Thymus (tissue), 11 donors: Measurements from ENCODE around the gene COG5. TPM values are rescaled to one million over a fixed set of nuclear protein-coding genes. Genes with fewer than 3 reads are reported as not detected.

Source experiments
- DNase-seq, 9 donors: peaks; one replicate each; pipeline ENCODE4 v3.0.0-alpha.2; 2013; ENCODE audit warnings: low spot score in 9 of 9, low read depth in 6 of 9, missing footprints in 1 of 9
- H3K27ac ChIP-seq, 2 donors: one replicate each; pipeline ENCODE4 v1.5.1; 2013; ENCODE audit warnings: control low read depth in 1 of 2, low read depth in 1 of 2, low read length in 1 of 2, mild to moderate bottlenecking in 1 of 2, moderate library complexity in 1 of 2
- H3K27me3 ChIP-seq, 2 donors: one replicate each; pipeline ENCODE4 v1.5.1; 2013; ENCODE audit warnings: low read length in 1 of 2; ENCODE audit not compliant: control insufficient read depth in 2 of 2, insufficient read depth in 1 of 2
- H3K36me3 ChIP-seq, 2 donors: one replicate each; pipeline ENCODE4 v1.5.1; 2013; ENCODE audit warnings: low read length in 1 of 2, mild to moderate bottlenecking in 1 of 2, moderate library complexity in 1 of 2; ENCODE audit not compliant: control insufficient read depth in 2 of 2, insufficient read depth in 2 of 2
- H3K4me1 ChIP-seq, 2 donors: one replicate each; pipeline ENCODE4 v1.5.1; 2013; ENCODE audit warnings: low read length in 2 of 2; ENCODE audit not compliant: control insufficient read depth in 2 of 2, insufficient read depth in 2 of 2
- H3K4me3 ChIP-seq, 2 donors: one replicate each; pipeline ENCODE4 v1.5.1; 2013; ENCODE audit warnings: low read length in 2 of 2, control low read depth in 1 of 2, mild to moderate bottlenecking in 1 of 2
- H3K9me3 ChIP-seq, 2 donors: one replicate each; pipeline ENCODE4 v1.5.1; 2013; ENCODE audit warnings: low read length in 1 of 2, mild to moderate bottlenecking in 1 of 2; ENCODE audit not compliant: control insufficient read depth in 2 of 2, insufficient read depth in 1 of 2
- WGBS: extraction: QIAGEN DNeasy Blood & Tissue Kit; methylation state at CpG from one replicate; pipeline ENCODE4 v1.1.7; 2013; 5-methylcytosine and 5-hydroxymethylcytosine counted together
- polyA plus RNA-seq: library from polyadenylated mRNA; stranded (reverse); fragments of 200-250 nt; gene quantifications from one replicate; pipeline ENCODE4 v1.2.3, GENCODE V29; 2013
- total RNA-seq: library from RNA; stranded (reverse); fragments of 120-200 nt; gene quantifications from one replicate; pipeline ENCODE4 v1.2.4, GENCODE V29; 2013
- donor health status: healthy.

COG5 gene
- total and polyA plus RNA-seq, 2 donors: 8.7 to 25.2 TPM

- no peak for DNase-seq
- H3K27ac ChIP-seq: no peak overlapping the region
- H3K27me3 ChIP-seq: no peaks in the 10 kb centered on the region
- H3K4me1 ChIP-seq: no peaks in the 10 kb centered on the region
- 98% methylated on average over 1 of the region's 1 CpG for WGBS
- H3K4me3 ChIP-seq: no peak overlapping the region
- H3K36me3 ChIP-seq: no peaks in the 10 kb centered on the region
- H3K9me3 ChIP-seq: no peaks in the 10 kb centered on the region
Observed at GRCh38 chr7:107370816-107371215, 192.9 kb downstream of the COG5 start.

- Histone ChIP-seq H3K4me1 (no peaks in the 10 kb centered on the region), H3K27ac (no peak overlapping the region), H3K9me3 (peaks cover 8 to 11% of the 10 kb centered on the region in 2 donors), H3K36me3 (peaks cover 10 to 13% of the 10 kb centered on the region in 2 donors), H3K27me3 (no peaks in the 10 kb centered on the region), H3K4me3 (no peak overlapping the region)
- DNase-seq: no peak
- 93% methylated on average over 1 of the region's 1 CpG for WGBS
Observed at GRCh38 chr7:107364787-107365186, 198.9 kb downstream of the COG5 start.

DNA sequence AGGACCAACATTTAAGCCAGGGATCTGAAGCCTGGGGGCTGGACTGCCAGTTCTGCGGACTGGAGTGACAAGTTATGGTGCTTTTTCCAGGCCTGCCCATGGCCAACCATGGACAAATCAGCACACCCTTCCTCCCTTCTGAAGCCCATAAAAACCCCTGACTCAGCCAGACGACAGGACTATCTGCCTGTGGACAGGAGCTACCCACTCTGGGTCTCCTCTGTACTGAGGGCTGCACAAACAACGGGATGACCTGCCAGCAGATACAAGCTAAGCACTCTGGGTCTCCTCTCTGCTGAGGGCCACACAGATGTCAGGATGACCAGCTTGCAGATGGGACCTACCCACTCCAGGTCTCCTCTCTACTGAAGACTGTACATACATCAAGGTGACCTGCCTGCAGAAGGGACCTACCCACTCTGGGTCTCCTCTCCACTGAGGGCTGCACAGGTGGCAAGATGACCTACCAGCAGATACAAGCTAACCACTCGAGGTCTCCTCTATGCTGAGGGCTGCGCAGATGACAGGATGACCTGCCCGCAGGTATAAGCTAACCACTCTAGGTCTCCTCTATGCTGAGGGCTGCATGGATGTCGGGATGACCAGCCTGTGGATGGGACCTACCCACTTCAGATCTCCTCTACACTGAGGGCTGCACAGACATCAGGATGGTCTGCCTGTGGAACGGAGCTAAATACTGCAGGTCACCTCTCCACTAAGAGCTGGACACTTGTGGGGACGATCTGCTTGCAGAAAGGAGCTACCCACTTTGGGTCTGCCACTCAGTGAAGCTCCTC is 204.0 kb downstream of the COG5 start:
- Histone ChIP-seq H3K4me3 (no peak overlapping the region), H3K36me3 (peaks cover 19% of the 10 kb centered on the region in 2 donors), H3K27me3 (no peaks in the 10 kb centered on the region), H3K4me1 (no peaks in the 10 kb centered on the region), H3K9me3 (peaks cover 14 to 21% of the 10 kb centered on the region in 2 donors), H3K27ac (no peak overlapping the region)
- peak in 1 of 9 donors; percentile 1 for DNase-seq
- WGBS: 99% methylated on average over 9 of the region's 9 CpGs

DNA sequence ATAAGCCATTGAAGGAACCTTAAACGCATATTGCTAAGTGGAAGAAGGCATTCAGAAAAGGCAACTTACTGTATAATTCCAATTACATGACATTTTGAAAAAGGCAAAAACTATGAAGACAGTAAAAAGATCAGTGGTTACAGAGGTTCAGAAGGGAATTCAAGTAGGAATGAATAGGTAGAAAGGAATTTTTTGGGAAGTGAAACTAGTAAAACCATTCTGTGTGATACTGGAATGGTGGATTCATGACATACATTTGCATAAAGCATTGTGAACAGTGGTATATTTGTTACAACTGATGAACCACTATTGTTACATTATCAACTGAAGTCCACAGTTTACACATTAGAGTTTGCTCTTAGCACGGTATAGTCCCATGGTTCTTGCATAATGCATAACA is 208.1 kb downstream of the COG5 start:
- 99% methylated on average over 2 of the region's 2 CpGs for WGBS
- no peaks in the 10 kb centered on the region for H3K4me1 ChIP-seq

DNA sequence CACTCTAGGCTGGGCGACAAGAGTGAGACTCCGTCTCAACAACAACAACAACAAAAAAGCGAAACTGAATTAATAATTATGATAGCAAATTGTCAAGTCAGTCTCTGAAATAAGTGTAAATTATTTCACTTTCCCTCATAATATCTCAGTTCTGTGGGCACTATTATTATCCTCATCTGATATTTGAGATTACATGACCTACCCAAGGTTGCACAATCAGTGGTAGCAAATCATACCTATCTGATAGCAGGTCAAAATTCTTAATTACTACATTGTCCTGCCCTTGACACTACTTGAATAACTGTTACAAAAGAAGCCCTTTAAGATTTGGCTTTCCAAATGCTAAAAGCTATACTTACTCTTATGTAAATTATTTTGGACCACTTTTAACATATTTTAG is 209.1 kb downstream of the COG5 start:
- H3K27ac ChIP-seq: no peak overlapping the region
- DNase-seq: no peak
- no peaks in the 10 kb centered on the region for H3K27me3 ChIP-seq
- H3K36me3 ChIP-seq: peaks cover 4 to 7% of the 10 kb centered on the region in 2 donors
- H3K4me1 ChIP-seq: no peaks in the 10 kb centered on the region
- H3K9me3 ChIP-seq: peaks cover 4 to 9% of the 10 kb centered on the region in 2 donors
- no peak overlapping the region for H3K4me3 ChIP-seq
- 99% methylated on average over 3 of the region's 3 CpGs for WGBS

More for the DNA sequence above, 208.1 kb downstream of the COG5 start:
- Histone ChIP-seq H3K36me3 (peaks cover 14 to 17% of the 10 kb centered on the region in 2 donors), H3K27ac (no peak overlapping the region), H3K4me3 (no peak overlapping the region), H3K9me3 (peaks cover 12 to 19% of the 10 kb centered on the region in 2 donors), H3K27me3 (no peaks in the 10 kb centered on the region)
- no peak for DNase-seq

DNA sequence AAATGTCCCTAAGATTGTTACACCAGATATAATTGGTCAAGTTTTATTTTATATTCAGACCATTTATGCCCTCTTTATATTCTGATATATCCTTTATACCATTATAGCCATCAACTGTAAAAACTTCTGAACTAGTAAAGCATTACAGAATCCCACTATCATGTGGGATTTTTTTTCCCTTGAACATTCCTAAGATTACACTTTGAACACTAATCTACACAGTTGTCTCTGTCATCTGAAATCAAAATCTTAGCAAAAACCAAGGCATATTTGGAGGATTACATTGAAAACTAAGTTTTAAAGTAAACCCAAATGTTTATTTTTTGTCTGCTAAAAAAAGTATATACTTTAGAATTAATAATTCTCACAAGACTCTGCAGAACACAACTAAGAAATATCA is 210.0 kb downstream of the COG5 start:
- no peak overlapping the region for H3K4me3 ChIP-seq
- no peaks in the 10 kb centered on the region for H3K36me3 ChIP-seq
- H3K9me3 ChIP-seq: no peaks in the 10 kb centered on the region
- no peaks in the 10 kb centered on the region for H3K4me1 ChIP-seq
- H3K27me3 ChIP-seq: no peaks in the 10 kb centered on the region
- H3K27ac ChIP-seq: no peak overlapping the region
- no peak for DNase-seq

DNA sequence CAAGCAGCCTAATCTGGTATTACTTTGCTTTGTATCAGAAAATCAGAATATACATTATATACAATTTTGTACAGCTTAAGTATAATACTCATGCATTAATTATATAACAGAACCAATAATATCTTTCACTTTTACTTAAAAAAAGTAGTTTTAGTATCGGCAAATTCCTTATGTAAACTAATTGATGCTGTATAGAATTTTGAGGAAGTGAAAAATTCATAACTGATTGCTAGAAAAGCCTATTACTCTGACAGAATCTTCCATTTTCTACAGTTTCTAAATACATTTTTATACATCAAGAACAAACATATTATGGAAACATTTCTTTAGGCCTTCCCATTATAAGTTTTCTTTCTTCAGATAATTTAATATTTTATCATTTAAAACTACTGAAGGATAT is 217.8 kb downstream of the COG5 start:
- no peaks in the 10 kb centered on the region for H3K4me1 ChIP-seq

GRCh38 chr7:107344799-107345198 is 218.9 kb downstream of the COG5 start:
- H3K9me3 ChIP-seq: no peaks in the 10 kb centered on the region
- H3K4me3 ChIP-seq: no peak overlapping the region
- WGBS: 99% methylated on average over 5 of the region's 5 CpGs
- H3K27ac ChIP-seq: no peak overlapping the region
- H3K27me3 ChIP-seq: no peaks in the 10 kb centered on the region
- no peaks in the 10 kb centered on the region for H3K36me3 ChIP-seq
- no peak for DNase-seq
- H3K4me1 ChIP-seq: no peaks in the 10 kb centered on the region

More for the DNA sequence above, 217.8 kb downstream of the COG5 start:
- H3K27ac ChIP-seq: no peak overlapping the region
- H3K9me3 ChIP-seq: no peaks in the 10 kb centered on the region
- WGBS: 94% methylated on average over 1 of the region's 1 CpG
- no peaks in the 10 kb centered on the region for H3K27me3 ChIP-seq
- no peaks in the 10 kb centered on the region for H3K36me3 ChIP-seq
- H3K4me3 ChIP-seq: no peak overlapping the region
- DNase-seq: no peak

DNA sequence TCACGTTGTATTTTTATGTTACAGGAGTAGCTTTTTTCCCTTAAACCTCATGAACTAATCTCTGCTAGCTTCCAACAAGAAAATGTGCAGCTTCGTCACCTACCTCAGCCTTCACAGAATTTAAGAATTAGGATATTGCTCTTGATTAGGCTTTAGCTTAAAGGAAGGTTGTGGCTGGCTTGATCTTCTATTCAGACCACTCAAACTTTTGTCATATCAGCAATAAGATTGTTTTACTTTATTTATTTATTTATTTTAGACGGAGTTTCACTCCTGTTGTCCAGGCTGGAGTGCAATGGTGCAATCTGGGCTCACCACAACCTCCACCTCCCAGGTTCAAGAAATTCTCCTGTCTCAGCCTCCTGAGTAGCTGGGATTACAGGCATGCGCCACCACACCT is 219.4 kb downstream of the COG5 start:
- no peak for DNase-seq
- Histone ChIP-seq H3K27me3 (no peaks in the 10 kb centered on the region), H3K36me3 (no peaks in the 10 kb centered on the region), H3K4me3 (no peak overlapping the region), H3K4me1 (no peaks in the 10 kb centered on the region), H3K9me3 (no peaks in the 10 kb centered on the region), H3K27ac (no peak overlapping the region)
- over 99% methylated on average over 4 of the region's 4 CpGs for WGBS
